GM21529 (cell line): ENCODE results near the gene CDH13.

Experiments
- ATAC-seq: cut with Tn5 transposase; IDR thresholded peaks from one replicate; pipeline ENCODE4 v1.9.1; 2021; ENCODE audit not compliant: unreplicated experiment

CDH13 gene

DNA sequence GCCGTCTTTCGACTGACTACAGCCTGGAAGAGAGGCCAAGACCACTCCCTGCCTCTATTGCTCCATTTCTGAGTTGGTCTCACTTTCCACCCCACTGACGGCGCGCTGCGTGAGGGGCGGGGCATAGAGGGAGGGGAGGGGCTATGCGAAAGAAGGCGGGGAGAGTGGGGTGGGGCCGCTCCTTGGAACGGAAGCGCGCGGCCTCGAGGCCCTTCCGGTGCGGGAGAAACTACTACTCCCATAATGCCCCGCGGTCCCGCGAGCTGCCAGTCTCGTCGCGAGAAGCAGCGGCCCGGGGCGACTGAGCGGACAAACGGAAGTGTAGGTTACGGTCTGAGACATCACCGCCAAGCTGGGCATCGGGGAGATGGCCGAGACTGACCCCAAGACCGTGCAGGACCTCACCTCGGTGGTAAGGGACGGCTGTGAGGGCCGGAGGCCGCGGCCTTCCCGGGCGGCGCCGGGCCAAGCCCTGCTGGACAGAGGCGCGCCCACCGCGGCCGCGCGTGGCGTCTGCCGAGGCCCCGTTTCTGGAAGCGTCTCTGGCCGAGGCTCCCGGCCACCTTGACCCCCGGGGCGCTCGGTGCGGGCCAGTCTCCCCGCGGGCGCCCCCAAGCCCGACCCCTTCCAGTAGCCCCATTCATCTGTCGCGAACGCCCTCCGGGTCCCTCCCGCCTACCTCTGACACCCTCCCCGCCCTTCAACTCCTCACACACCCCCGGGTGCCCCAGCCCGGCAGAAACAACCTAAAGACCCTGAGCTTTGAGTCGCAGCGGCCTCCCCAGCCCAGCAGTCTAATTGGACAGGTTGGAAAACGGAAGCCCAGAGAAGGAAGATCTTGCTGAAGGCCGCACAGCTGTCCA, 1181.2 kb downstream of the CDH13 start, which contains the start of gene HSBP1:
Gene HSBP1, plus strand, starts transcription at position 269 of the 863 bp plus-strand sequence. Its CDS starts 99 bp downstream, at position 368.
- peak; percentile 93 for ATAC-seq

- ATAC-seq = no peak
Observed at GRCh38 chr16:83808573-83809014, 1181.8 kb downstream of the CDH13 start.

DNA sequence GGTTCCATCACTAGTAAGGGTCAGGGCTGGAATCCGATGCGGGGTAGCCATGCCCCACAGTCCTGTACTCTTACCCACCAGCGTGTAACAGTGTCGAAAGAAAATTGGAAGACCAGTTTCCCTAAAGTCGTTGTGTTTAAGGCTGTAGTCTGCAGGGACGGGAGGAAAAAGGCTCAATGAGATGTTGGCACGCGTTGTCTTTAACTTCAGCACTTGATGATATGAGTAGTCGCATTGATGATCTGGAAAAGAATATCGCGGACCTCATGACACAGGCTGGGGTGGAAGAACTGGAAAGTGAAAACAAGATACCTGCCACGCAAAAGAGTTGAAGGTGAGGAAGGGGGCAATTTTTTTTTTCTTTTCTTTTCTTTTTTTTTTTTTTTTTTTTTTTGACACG, 1182.3 kb downstream of the CDH13 start:
- no peak for ATAC-seq

DNA sequence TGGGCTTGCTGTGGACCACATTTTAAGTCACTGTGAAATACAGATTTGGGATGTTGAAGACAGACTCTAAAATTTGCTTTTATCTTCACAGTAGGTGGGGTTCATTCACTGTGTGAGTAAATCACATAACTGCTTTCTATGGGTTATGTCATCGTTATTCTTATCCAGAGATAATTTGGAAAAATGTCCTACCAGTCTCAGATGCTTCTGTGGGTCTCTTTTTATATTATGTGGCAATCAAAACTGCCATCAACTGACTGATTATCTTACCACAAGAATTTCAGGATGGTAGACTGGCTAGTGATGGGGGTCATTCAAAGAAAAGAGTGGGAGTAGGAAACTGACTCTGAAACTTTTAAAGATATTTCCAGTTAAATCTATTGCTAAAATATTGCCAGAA, 1184.1 kb downstream of the CDH13 start:
- no peak for ATAC-seq

- peak; percentile 78 for ATAC-seq
Observed at GRCh38 chr16:83813823-83814658, 1187.3 kb downstream of the CDH13 start.

DNA sequence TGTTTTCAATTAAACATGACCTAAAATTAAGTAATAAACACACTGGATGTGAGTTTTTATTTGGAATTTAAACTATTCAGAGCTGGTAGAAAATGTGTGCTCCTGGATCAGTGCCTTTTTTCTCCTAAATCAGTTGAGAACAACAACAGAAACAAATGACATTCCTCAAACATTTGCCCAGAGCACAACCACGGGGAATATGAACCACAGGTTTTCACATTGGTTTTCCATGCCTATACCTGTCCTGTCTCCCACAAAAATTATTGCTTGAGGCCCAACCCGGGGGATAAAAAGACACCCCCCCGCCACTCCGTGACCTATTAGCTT, 1187.9 kb downstream of the CDH13 start:
- no peak for ATAC-seq

GRCh38 chr16:83817022-83817421, 1190.3 kb downstream of the CDH13 start:
- ATAC-seq = no peak

- no peak for ATAC-seq
Observed at GRCh38 chr16:83818276-83818675, 1191.5 kb downstream of the CDH13 start.

DNA sequence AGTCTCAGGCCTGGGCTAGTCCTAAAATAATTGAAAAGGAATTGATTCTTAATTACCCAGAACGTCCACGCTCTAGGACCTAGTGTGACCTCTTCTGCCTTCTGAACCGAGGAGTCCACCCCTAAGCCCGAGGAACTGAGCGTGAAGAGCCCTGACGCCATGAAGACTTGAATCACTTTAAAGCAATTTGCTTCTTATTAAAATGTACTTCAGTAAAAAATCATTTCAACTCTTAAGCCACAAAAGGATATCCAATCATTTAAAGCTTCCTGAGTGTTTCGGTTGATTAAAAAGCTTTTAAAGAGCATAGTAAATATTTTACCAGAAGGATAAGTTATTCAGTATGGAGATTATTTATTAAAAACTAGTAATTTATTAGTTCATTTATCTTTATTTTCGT, 1192.6 kb downstream of the CDH13 start:
- ATAC-seq = no peak

DNA sequence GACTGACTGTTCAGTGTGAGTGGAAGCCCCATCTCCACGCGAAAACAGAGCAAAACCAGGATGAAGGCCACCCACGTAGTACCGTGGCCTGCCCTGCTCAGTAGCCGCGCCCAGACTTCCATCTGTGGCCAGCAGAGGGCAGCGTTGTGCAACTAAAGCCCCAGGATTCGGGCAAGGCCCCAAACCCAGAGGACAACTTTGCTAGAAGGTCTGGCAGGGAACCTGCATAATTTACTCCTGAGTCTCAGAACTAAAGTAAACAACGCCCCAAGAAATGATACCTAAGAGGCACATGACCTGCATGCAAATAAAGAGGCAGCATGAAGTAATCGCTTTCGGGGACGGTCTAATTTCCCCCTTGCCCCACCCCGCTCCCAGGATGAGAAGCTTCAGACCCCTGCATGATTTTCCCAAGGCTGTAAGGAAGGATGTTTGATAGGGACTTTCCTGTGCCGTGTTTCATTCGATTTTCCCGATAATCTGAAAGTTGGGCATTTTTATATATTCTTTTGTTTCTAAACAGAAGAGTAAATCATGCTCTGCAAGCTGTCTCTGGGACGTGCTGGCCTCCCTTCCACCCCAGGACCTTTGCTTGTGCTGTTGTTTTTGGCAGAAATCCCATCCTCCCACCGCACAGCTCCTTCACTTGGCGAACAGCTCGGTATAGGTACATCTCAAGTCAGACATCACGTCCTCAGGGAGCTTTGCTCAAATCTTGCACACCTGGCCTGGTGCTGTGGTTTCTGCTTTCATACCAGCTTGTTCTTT, 1199.6 kb downstream of the CDH13 start:
- ATAC-seq = peak; percentile 92

DNA sequence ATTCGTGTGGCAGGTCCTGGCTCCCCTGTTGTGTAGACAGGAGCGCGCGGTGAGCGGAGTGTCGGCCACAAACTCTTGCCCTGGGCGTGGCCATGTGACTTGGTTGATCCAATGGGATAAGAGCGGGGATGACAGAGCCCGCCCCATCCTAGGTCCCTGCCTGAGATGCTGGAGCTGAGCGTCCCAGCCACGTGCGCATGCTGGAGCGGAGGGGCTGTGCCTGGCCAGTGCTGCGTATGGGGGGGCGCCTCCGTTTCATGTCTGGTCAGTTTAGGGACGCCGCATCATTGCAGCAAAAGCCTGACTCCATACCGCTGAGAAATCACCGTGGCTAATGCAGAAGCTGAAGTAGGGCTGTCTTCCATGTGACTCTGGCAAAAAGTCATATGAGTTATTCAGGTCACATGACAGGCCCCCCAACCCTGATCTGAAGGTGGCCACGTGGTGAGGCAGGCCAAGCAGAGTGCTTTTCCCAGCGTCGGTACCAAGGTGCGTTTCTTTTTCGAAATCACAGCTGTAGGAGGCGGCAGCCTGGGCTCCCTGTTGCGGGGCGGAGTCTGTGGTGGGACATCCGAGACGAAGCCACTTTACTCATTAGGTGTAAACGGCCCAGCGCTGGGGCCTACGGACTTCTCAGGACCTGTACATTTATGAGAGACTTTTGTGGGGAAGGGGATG, 1203.5 kb downstream of the CDH13 start:
- no peak for ATAC-seq

- no peak for ATAC-seq
Observed at GRCh38 chr16:83830769-83831455, 1204.1 kb downstream of the CDH13 start.

- no peak for ATAC-seq
Observed at GRCh38 chr16:83831456-83831987, 1204.8 kb downstream of the CDH13 start.

- ATAC-seq = no peak
Observed at GRCh38 chr16:83833921-83834320, 1207.2 kb downstream of the CDH13 start.

GRCh38 chr16:83835586-83836566, 1209.1 kb downstream of the CDH13 start:
- ATAC-seq = no peak

- ATAC-seq = no peak
Observed at GRCh38 chr16:83837566-83837965, 1210.8 kb downstream of the CDH13 start.

- ATAC-seq = no peak
Observed at GRCh38 chr16:83838151-83838550, 1211.4 kb downstream of the CDH13 start.

- ATAC-seq = no peak
Observed at GRCh38 chr16:83839561-83839960, 1212.8 kb downstream of the CDH13 start.
